GM12878 (cell line): Measurements from ENCODE around the gene GRK6. TPM values are rescaled to one million over a fixed set of nuclear protein-coding genes. Genes with fewer than 3 reads are reported as not detected.

Experiments used
- ATAC-seq: fragments of 200-7000 bp; cut with Tn5 transposase; 3 replicates; pipeline ENCODE4 v1.9.1; 2020; ENCODE audit warnings: mild to moderate bottlenecking, moderate library complexity
- BruUV-seq: library from RNA; stranded (reverse); fragments of 400-500 nt; replicated peaks from 2 replicates; lab custom pipeline; 2021; lab: Mats Ljungman, UMichigan
- CTCF ChIA-PET: fragments of 300-600 bp; sonication (Branson Sonifier 250); formaldehyde crosslinking; extraction: SDS; loops from one replicate; lab custom pipeline; 2021; ENCODE audit warnings: inconsistent platforms; lab: Yijun Ruan, JAX
- POLR2A ChIA-PET: fragments of 350-600 bp; formaldehyde crosslinking; extraction: SDS; loops from one replicate; lab custom pipeline; 2021; ENCODE audit warnings: inconsistent platforms; lab: Charles Lee
- RAD21 ChIA-PET: fragments of 300-600 bp; sonication (Branson Sonifier 250); formaldehyde crosslinking; loops from one replicate; lab custom pipeline; 2023; ENCODE audit warnings: antibody characterized with exemption; ENCODE audit not compliant: unreplicated experiment; lab: Charles Lee
- SMC1A ChIA-PET: fragments of 300-600 bp; sonication (Branson Sonifier 250); formaldehyde crosslinking; loops from one replicate; lab custom pipeline; 2023; ENCODE audit not compliant: unreplicated experiment, uncharacterized antibody; lab: Charles Lee
- DNase-seq: peaks from one replicate; pipeline ENCODE4 v3.0.0-alpha.2; 2011; ENCODE audit warnings: low read depth, low spot score
- FAIRE-seq: peaks from 3 replicates; lab custom pipeline; 2011; peaks lifted over from hg19 to GRCh38; lab: Jason Lieb, UNC
- H2AFZ ChIP-seq: 2 replicates; pipeline ENCODE4 v1.6.0; 2011; ENCODE audit warnings: low read depth, low read length, control low read depth; ENCODE audit not compliant: control insufficient read depth
- H3K27ac ChIP-seq: 2 replicates; pipeline ENCODE4 v1.5.1; 2011; ENCODE audit warnings: control low read depth; ENCODE audit not compliant: control insufficient read depth, insufficient read depth
- H3K27me3 ChIP-seq, 2 experiments: replicated peaks in 1 of 2; 2 replicates each; pipeline versions ENCODE4 v1.6.0 to v1.6.1; 2011; ENCODE audit warnings: low read length in 1 of 2; ENCODE audit not compliant: control insufficient read depth in 2 of 2, insufficient read depth in 2 of 2
- H3K36me3 ChIP-seq, 2 experiments: 2 replicates each; pipeline ENCODE4 v1.5.1; 2011; ENCODE audit warnings: low read length in 1 of 2; ENCODE audit not compliant: control insufficient read depth in 2 of 2, insufficient read depth in 2 of 2
- H3K4me1 ChIP-seq: 2 replicates; pipeline ENCODE4 v1.6.1; 2011; ENCODE audit warnings: mild to moderate bottlenecking, low read length, moderate library complexity, mixed read lengths; ENCODE audit not compliant: control insufficient read depth, insufficient read depth
- H3K4me2 ChIP-seq: 2 replicates; pipeline ENCODE4 v1.6.0; 2011; ENCODE audit warnings: control low read depth; ENCODE audit not compliant: control insufficient read depth, insufficient read depth
- H3K4me3 ChIP-seq: fragments of 200-600 bp; sonication (generic); 2 replicates; pipeline ENCODE4 v1.5.1; 2016
- H3K79me2 ChIP-seq: 2 replicates; pipeline ENCODE4 v1.6.0; 2011; ENCODE audit warnings: low read length; ENCODE audit not compliant: control insufficient read depth, insufficient read depth
- H3K9ac ChIP-seq: 2 replicates; pipeline ENCODE4 v1.8.0; 2011; ENCODE audit warnings: low read length, control low read depth, mixed read lengths; ENCODE audit not compliant: control insufficient read depth, insufficient read depth
- H3K9me3 ChIP-seq: replicated peaks from 3 replicates; pipeline ENCODE4 v1.5.1; 2011; ENCODE audit warnings: mild to moderate bottlenecking, low read length; ENCODE audit not compliant: control insufficient read depth, insufficient read depth
- H4K20me1 ChIP-seq: 2 replicates; pipeline ENCODE4 v1.6.0; 2011; ENCODE audit not compliant: control insufficient read depth, insufficient read depth
- CTCF ChIP-seq, 3 experiments: IDR thresholded peaks in 2 of 3; conservative IDR thresholded peaks in 1 of 3; 2 replicates each; pipeline ENCODE4 v1.5.1; 2011; ENCODE audit warnings: low read depth in 3 of 3, low read length in 3 of 3, mild to moderate bottlenecking in 3 of 3, control low read depth in 2 of 3, moderate library complexity in 2 of 3, inconsistent platforms in 1 of 3, mixed read lengths in 1 of 3; ENCODE audit not compliant: control insufficient read depth in 2 of 3, insufficient read depth in 1 of 3; ENCODE audit errors: extremely low read depth in 1 of 3
- FOXM1 ChIP-seq: IDR thresholded peaks from 2 replicates; pipeline ENCODE4 v1.6.1; 2012; ENCODE audit warnings: low read depth, mild to moderate bottlenecking, inconsistent platforms, low read length, moderate library complexity
- GABPA ChIP-seq: IDR thresholded peaks from 2 replicates; pipeline ENCODE4 v1.6.1; 2014; ENCODE audit warnings: antibody characterized with exemption, low read depth, mild to moderate bottlenecking, inconsistent platforms
- MEF2B ChIP-seq: fragments of 450-650 bp; IDR thresholded peaks from 2 replicates; pipeline ENCODE4 v1.6.1; 2018; ENCODE audit warnings: mild to moderate bottlenecking, moderate library complexity; ENCODE audit not compliant: partially characterized antibody, poor library complexity, severe bottlenecking
- MYB ChIP-seq: fragments of 150-350 bp; IDR thresholded peaks from 2 replicates; pipeline ENCODE4 v1.6.1; 2014; ENCODE audit warnings: mild to moderate bottlenecking, low read depth, low read length, borderline replicate concordance
- MYC ChIP-seq: IDR thresholded peaks from 2 replicates; pipeline ENCODE4 v1.6.1; 2011; ENCODE audit warnings: mild to moderate bottlenecking, low read length, moderate library complexity, inconsistent platforms; ENCODE audit not compliant: insufficient read depth, insufficient replicate concordance, insufficient read length, severe bottlenecking
- PML ChIP-seq: IDR thresholded peaks from 2 replicates; pipeline ENCODE4 v1.6.1; 2012; ENCODE audit warnings: low read length, inconsistent platforms
- POLR2A ChIP-seq: IDR thresholded peaks from 2 replicates; pipeline ENCODE4 v1.6.1; 2011; ENCODE audit warnings: low read depth, mild to moderate bottlenecking, low read length
- POLR2AphosphoS5 ChIP-seq: IDR thresholded peaks from 2 replicates; pipeline ENCODE4 v1.6.1; 2011; ENCODE audit warnings: mild to moderate bottlenecking, low read length, inconsistent platforms
- RAD21 ChIP-seq: IDR thresholded peaks from 2 replicates; pipeline ENCODE4 v1.6.1; 2011; ENCODE audit warnings: mild to moderate bottlenecking, low read depth, low read length, moderate library complexity; ENCODE audit not compliant: insufficient read depth
- SMAD5 ChIP-seq: IDR thresholded peaks from 2 replicates; pipeline ENCODE4 v1.6.1; 2016; ENCODE audit warnings: antibody characterized with exemption, low read depth
- STAT1 ChIP-seq: fragments of 450-650 bp; conservative IDR thresholded peaks from 2 replicates; pipeline ENCODE4 v1.6.1; 2014; ENCODE audit warnings: antibody characterized with exemption, mild to moderate bottlenecking
- SUPT20H ChIP-seq: IDR thresholded peaks from 2 replicates; pipeline ENCODE4 v1.6.1; 2011; ENCODE audit warnings: low read depth, mild to moderate bottlenecking, low read length, moderate library complexity, borderline replicate concordance; ENCODE audit not compliant: control insufficient read depth
- ZNF687 ChIP-seq: fragments of 450-650 bp; IDR thresholded peaks from 2 replicates; pipeline ENCODE4 v1.6.1; 2017; ENCODE audit warnings: mild to moderate bottlenecking, moderate library complexity
- WGBS: methylation state at CpG from one replicate; pipeline ENCODE4 v1.1.6; 2016; ENCODE audit warnings: low lambda C conversion rate; ENCODE audit not compliant: insufficient replicate concordance, insufficient coverage; ENCODE audit errors: missing lambda C conversion rate; 5-methylcytosine and 5-hydroxymethylcytosine counted together
- in situ Hi-C: fragments of 300-500 bp; cut with MboI; formaldehyde crosslinking; loops from 9 replicates; pipeline ENCODE4 v1.14.3; 2018; ENCODE audit warnings: mixed read lengths
- intact Hi-C: fragments of 100-400 bp; cut with micrococcal nuclease; formaldehyde crosslinking; loops from one replicate; pipeline ENCODE4 v1.14.2; 2022; ENCODE audit not compliant: unreplicated experiment
- polyA plus RNA-seq, 11 experiments: library from polyadenylated mRNA; depleted of rRNA in 4 of 11; unstranded in 6 of 11; stranded (reverse) in 5 of 11; fragments of >200 nt; fragmentation: Nextera tagmentation in 4 of 11; fragmentation: Illumina TruSeq in 1 of 11; extraction: Ambion mirVana in 4 of 11; extraction: Trizol in 1 of 11; gene quantifications; 1 replicate in 1 of 11; 2 replicates in 10 of 11; pipeline versions ENCODE4 v1.2.1 to v1.2.3, GENCODE V29; 2011 to 2016; ENCODE audit warnings: inconsistent platforms in 2 of 11, missing spikeins in 2 of 11, low read depth in 1 of 11
- total RNA-seq, 4 experiments: library from RNA; depleted of rRNA in 3 of 4; stranded (reverse); fragments of >200 nt in 3 of 4; fragmentation: Illumina TruSeq in 1 of 4; extraction: Trizol in 1 of 4; gene quantifications; 2 replicates each; pipeline versions ENCODE4 v1.2.1 to v1.2.3, GENCODE V29; 2013 to 2021
- TF ChIP-seq, protein P1 (sequence below): fragments of 450-650 bp; IDR thresholded peaks from 2 replicates; pipeline ENCODE4 v1.6.1; 2016; ENCODE audit warnings: mild to moderate bottlenecking

Gene GRK6
- total and polyA plus RNA-seq, 10 of the 15 experiments (the other 5 are each of a cell fraction or from before 2014, with no cell fraction given): 0.79 to 124 (median 41.6) TPM

- ChIA-PET SMC1A (interaction anchor here (0.6 to 7.4 kb wide), 23 partner anchors 9 to 107 kb away, joined by 3 to 105 read pairs (median 6); partner anchors contain the start of genes GRK6, LMAN2 and PRR7), RAD21 (interaction anchor here (0.6 to 6.5 kb wide), 21 partner anchors 9 to 658 kb away, joined by 3 to 291 read pairs (median 8); partner anchors contain the start of genes DOK3, GRK6, PDLIM7 and PRR7), POLR2A (interaction anchor here (0.5 to 11.0 kb wide), 26 partner anchors 9 to 879 kb away, joined by 3 to 174 read pairs (median 4); partner anchors contain the start of genes GRK6, PRR7 and RGS14), CTCF (interaction anchor here (0.7 to 8.3 kb wide), 30 partner anchors 12 to 715 kb away, joined by 3 to 391 read pairs (median 8); partner anchors contain the start of genes GRK6, LMAN2, MXD3 and PDLIM7)
- in situ Hi-C loops (no loop called here), intact Hi-C loops (loop anchor here (1.0 kb wide), 2 partner anchors 24 to 85 kb away; no protein-coding TSS in a partner anchor)
- peak overlapping the region; percentile 87 for H3K4me2 ChIP-seq
- DNase-seq: no peak
- no peaks in the 10 kb centered on the region for H3K79me2 ChIP-seq
- H3K4me3 ChIP-seq: peak overlapping the region; percentile 79
- H3K9ac ChIP-seq: peak overlapping the region; percentile 49; the same call in 1 of the 2 replicates
- H3K9me3 ChIP-seq: no peaks in the 10 kb centered on the region
- peak overlapping the region; percentile 88 for H2AFZ ChIP-seq
- no peaks in the 10 kb centered on the region for H4K20me1 ChIP-seq
- peak; percentile 51 for ATAC-seq
- peaks cover 28% of the 10 kb centered on the region for H3K4me1 ChIP-seq
- H3K27ac ChIP-seq: no peak overlapping the region
- no peaks in the 10 kb centered on the region for H3K36me3 ChIP-seq
- no peaks in the 10 kb centered on the region; a peak in 1 of 4 replicates for H3K27me3 ChIP-seq
- no peak for FAIRE-seq
- under 1% methylated on average over 47 of the region's 61 CpGs for WGBS
- no TSS peak for BruUV-seq
- TF ChIP-seq MEF2B (no peak), POLR2A (no peak), STAT1 (no peak), SUPT20H (no peak), MYC (peak; percentile 17), MYB (no peak), SMAD5 (no peak), POLR2AphosphoS5 (no peak), PML (no peak), RAD21 (0 out of 2 replicates have a peak, but pooled peaks have one; percentile 7), CTCF (IDR thresholded peaks at IDR 0.05 in 2 of 3, conservative IDR thresholded peaks at IDR 0.05 in 1 of 3; ENCODE audit: control insufficient read depth in 2 of 3, extremely low read depth in 1 of 3, insufficient read depth in 1 of 3, low read depth in 3 of 3, low read length in 3 of 3) (0 out of 6 replicates have a peak, but pooled peaks of 1 of the 3 experiments have one; percentile 5), FOXM1 (no peak), ZNF687 (0 out of 2 replicates have a peak, but pooled peaks have one; percentile 6), GABPA (no peak)
- TF ChIP-seq, protein P1, sequence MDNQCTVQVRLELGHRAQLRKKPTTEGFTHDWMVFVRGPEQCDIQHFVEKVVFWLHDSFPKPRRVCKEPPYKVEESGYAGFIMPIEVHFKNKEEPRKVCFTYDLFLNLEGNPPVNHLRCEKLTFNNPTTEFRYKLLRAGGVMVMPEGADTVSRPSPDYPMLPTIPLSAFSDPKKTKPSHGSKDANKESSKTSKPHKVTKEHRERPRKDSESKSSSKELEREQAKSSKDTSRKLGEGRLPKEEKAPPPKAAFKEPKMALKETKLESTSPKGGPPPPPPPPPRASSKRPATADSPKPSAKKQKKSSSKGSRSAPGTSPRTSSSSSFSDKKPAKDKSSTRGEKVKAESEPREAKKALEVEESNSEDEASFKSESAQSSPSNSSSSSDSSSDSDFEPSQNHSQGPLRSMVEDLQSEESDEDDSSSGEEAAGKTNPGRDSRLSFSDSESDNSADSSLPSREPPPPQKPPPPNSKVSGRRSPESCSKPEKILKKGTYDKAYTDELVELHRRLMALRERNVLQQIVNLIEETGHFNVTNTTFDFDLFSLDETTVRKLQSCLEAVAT: no peak; the same call in 1 of the 2 replicates
Measured at GRCh38 chr5:177403102-177403791, 23.2 kb upstream of the GRK6 start.
